ENCODE measurements around the gene SLCO2A1.

Gene SLCO2A1

DNA sequence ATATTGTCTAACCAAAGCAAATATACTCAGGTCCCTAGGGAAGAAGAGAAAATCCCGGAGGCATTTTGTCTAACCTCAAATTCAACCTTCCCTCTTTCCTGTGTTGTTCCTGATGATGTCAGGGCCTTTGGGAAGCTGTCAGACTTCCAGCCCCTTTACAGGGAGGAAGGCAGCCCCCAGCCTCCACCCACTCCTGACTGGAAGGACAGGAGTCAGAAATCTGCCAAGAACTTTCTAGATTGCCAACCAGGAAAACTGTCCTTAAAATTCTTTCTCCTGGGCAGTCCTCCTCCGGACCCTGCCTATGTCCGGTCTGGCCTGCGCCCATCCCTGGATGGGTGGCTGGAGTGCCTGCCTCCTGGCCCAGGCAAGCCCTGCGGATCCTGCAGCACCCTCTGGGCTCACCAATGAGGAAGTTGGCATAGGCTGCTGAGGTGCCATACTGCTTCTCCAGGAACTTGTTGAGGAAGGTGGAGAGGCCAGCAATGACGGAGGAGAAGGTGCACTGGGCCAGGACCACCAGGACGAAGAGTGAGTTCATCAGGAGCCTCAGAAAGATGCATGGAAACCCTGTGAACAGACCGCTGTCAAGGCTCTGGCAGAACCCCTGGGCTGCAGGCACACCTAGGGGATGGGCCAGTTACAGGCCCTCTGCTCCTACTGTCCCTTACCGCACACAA, 81.5 kb downstream of the SLCO2A1 start:
- no peak overlapping the region for H3K27ac ChIP-seq
- H3K27me3 ChIP-seq: no peaks in the 10 kb centered on the region
- TF ChIP-seq Cebpa-rat (IDR thresholded peaks at IDR 0.05): no peak
- H4K20me1 ChIP-seq: no peaks in the 10 kb centered on the region
- peaks cover 0 to 6% (median 0%) of the 10 kb centered on the region in 11 experiments; a peak in 1 of 22 replicates for H3K9me3 ChIP-seq (replicated peaks in 1 of 11)
- no peak overlapping the region for H3K9ac ChIP-seq
- peak overlapping the region in 7 of 11 experiments; percentile 30 to 76 (median 57); a peak in 12 of 22 replicates for H3K4me2 ChIP-seq
- H3K36me3 ChIP-seq: no peaks in the 10 kb centered on the region
- no peak overlapping the region for H3K4me3 ChIP-seq
- H3K4me1 ChIP-seq: peaks cover 8 to 49% (median 40%) of the 10 kb centered on the region in 10 experiments

DNA sequence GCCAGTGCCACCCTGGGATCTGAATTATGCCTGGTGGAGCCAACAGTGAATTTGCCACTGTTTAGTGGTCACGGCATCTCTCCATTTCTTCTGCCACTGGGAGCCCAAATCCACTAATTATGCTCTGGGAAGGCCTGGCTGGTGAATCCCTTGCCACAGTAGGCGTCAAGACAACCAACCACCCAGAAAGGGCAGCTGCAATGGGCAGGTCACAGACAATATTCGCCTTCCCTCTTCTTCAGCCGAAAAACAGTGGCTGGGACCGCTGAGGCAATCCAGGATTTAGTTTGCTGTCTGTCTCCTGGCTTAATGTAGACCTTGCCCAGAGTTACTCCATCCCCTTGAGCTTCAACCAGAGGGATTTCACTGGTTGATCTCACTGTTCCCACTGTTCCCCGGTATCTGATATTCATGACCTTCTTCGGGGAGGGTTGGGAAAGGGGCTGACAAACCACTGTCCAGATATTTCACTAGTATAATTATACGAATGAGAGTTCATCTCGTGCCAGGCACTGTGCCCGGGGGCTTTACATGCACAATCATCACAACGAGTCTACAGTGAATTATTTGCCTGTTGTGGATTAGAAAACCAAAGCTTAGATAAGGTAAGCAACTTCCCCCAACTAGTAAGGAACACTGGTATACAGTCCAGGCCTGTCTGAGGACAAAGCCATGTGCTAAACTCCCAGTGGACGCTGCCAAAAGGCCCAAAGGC, 84.2 kb downstream of the SLCO2A1 start:
- Histone ChIP-seq H3K4me1 (peaks cover 17 to 62% (median 53%) of the 10 kb centered on the region in 10 experiments), H3K4me3 (no peak overlapping the region)

DNA sequence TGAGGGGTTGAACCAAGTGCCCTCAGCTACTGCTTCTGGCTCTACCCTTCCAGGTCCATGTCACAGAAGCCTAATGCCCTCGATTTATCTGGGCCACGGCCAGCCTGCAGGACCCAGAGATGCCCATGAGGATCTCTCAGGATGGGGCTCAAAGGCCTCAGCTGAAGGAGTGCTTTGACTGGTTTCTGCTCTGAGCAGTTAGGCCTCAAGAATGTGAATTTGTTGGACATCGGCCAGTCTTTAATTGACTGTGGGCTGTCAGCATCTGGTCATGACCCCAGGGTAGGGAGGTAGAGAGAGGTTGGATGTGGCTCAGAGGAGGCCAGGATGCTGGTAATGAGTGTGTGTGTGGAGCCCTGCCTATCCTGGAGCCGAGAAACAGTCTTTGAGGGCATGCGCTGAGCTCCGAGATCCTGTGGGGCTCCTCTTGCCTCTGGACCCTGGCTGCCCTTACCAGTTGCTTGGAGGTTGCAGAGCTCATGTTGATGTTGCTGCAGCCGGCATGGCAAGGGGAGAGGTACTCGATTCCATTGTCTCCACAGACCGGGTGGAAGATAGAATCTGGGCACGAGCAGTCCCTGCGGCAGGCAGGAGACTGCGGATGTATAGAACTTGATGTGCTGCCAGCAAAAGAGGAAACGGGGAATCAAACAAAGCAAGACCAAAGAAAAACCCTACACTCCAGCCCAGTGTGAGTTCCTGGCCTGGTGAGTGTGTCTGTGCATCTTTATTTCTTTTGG, 84.9 kb downstream of the SLCO2A1 start:
- H3K27ac ChIP-seq: no peak overlapping the region
- no peak for TF ChIP-seq Cebpa-rat (IDR thresholded peaks at IDR 0.05)
- peak overlapping the region in 5 of 11 experiments; percentile 54 to 88 (median 73); a peak in 8 of 22 replicates for H3K4me2 ChIP-seq
- no peaks in the 10 kb centered on the region for H4K20me1 ChIP-seq
- no peaks in the 10 kb centered on the region for H3K27me3 ChIP-seq
- no peaks in the 10 kb centered on the region for H3K36me3 ChIP-seq
- H3K4me1 ChIP-seq: peaks cover 17 to 62% (median 53%) of the 10 kb centered on the region in 10 experiments
- H3K4me3 ChIP-seq: no peak overlapping the region
- H3K9ac ChIP-seq: no peak overlapping the region
- H3K9me3 ChIP-seq (replicated peaks in 1 of 11): no peaks in the 10 kb centered on the region

More for the DNA sequence above, 84.2 kb downstream of the SLCO2A1 start:
- Histone ChIP-seq H3K36me3 (no peaks in the 10 kb centered on the region), H3K9me3 (replicated peaks in 1 of 11) (no peaks in the 10 kb centered on the region), H3K4me2 (peak overlapping the region in 8 of 11 experiments; percentile 24 to 86 (median 62); a peak in 14 of 22 replicates), H3K27me3 (no peaks in the 10 kb centered on the region), H3K27ac (no peak overlapping the region), H3K9ac (no peak overlapping the region), H4K20me1 (no peaks in the 10 kb centered on the region)
- TF ChIP-seq Cebpa-rat (IDR thresholded peaks at IDR 0.05): no peak

DNA sequence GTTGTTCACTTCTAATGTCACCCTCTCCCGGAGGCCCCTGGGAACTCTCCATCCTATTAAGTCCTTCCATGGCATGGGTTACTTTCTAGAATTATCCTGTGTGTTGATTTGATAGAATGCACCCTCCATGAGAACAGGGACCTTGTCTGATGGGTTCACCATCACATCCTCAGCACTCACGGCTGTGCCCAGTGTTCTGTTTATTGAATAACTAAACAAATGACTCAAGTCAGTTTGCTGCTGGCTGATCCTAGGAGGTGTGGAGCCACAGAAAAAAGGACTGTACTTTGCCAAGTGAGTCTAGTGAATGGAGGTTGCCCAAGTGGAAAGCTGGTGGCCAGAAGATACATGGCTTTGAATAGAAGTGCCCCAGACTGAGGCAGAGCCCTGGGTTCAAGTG, 85.5 kb downstream of the SLCO2A1 start:
- peak overlapping the region; percentile 48 to 88 (median 80) for H3K4me2 ChIP-seq
- H3K36me3 ChIP-seq: no peaks in the 10 kb centered on the region
- H3K27ac ChIP-seq: no peak overlapping the region
- H3K9ac ChIP-seq: no peak overlapping the region
- no peaks in the 10 kb centered on the region for H3K9me3 ChIP-seq (replicated peaks in 1 of 11)
- TF ChIP-seq Cebpa-rat (IDR thresholded peaks at IDR 0.05): no peak
- peaks cover 17 to 66% (median 55%) of the 10 kb centered on the region in 10 experiments for H3K4me1 ChIP-seq
- no peak overlapping the region for H3K4me3 ChIP-seq
- H4K20me1 ChIP-seq: no peaks in the 10 kb centered on the region
- no peaks in the 10 kb centered on the region for H3K27me3 ChIP-seq

DNA sequence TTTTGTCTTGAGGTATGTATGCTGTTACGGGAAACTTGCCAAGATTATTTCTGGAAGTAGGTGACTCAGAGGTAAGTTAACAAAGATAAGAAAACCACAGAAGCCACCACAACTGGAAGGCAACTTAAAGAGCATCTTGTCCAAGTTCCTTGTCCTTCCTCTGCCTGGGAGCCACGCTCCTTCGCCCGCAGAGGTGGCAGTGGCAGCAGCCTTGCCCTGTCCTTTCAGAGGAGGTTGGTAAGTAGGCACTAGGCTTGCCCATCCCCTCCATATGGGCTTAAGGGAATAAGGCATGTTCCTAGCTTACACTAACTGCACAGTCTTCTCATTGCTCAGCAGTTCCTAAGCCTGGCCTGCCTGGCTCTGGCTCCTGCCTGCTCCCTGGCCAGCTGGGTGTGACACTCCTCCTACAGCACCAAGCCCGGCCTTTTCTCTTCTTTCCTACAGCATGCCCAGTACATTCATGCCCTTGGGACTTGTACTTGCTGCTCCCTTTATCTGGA, 86.0 kb downstream of the SLCO2A1 start:
- H3K4me1 ChIP-seq: peaks cover 17 to 71% (median 57%) of the 10 kb centered on the region in 10 experiments
- peak overlapping the region; percentile 54 to 88 (median 80) for H3K4me2 ChIP-seq
- H3K27me3 ChIP-seq: no peaks in the 10 kb centered on the region

DNA sequence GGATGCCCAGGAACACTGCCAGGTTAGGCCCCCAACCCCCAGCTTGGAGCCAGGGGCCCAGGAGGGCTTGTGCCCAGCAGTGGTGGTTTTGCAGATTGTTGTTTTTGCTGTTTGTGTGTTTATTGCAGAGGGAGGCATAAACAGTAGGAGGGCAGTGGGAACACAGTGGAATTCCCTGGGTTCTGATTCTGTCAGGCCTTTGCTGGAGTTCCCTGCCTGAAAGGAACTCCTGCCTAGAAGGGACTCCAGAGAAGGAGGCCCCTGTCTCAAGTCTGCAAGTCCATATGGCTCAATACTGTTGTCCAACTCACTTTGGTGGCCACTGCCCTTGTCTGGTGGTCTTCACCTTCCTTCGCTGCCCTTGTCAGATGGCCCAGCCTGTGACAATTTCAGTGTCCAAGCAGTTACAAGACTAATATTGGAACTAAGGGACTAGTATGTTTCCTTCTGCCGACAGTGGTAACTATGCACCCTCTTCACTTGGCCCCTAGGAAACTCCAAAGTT, 86.6 kb downstream of the SLCO2A1 start:
- peak overlapping the region in 6 of 11 experiments; percentile 16 to 45 (median 32); a peak in 6 of 22 replicates for H3K9ac ChIP-seq
- H3K4me1 ChIP-seq: peaks cover 17 to 76% (median 61%) of the 10 kb centered on the region in 10 experiments
- H3K9me3 ChIP-seq (replicated peaks in 1 of 11): no peaks in the 10 kb centered on the region
- H3K4me3 ChIP-seq: peak overlapping the region in 3 of 10 experiments; percentile 2 to 44 (median 31); a peak in 3 of 20 replicates
- no peaks in the 10 kb centered on the region for H4K20me1 ChIP-seq
- peak overlapping the region; percentile 72 to 88 (median 80) for H3K4me2 ChIP-seq
- peak overlapping the region in 9 of 11 experiments; percentile 31 to 68 (median 49); a peak in 16 of 22 replicates for H3K27ac ChIP-seq
- 0 out of 22 replicates have a peak, but pooled peaks cover 0 to 3% (median 0%) of the 10 kb centered on the region in 11 experiments for H3K27me3 ChIP-seq
- H3K36me3 ChIP-seq: no peaks in the 10 kb centered on the region
- no peak for TF ChIP-seq Cebpa-rat (IDR thresholded peaks at IDR 0.05)

More for the DNA sequence above, 86.0 kb downstream of the SLCO2A1 start:
- H3K9me3 ChIP-seq (replicated peaks in 1 of 11): no peaks in the 10 kb centered on the region
- TF ChIP-seq Cebpa-rat (IDR thresholded peaks at IDR 0.05): no peak
- no peak overlapping the region for H3K27ac ChIP-seq
- no peaks in the 10 kb centered on the region for H3K36me3 ChIP-seq
- no peak overlapping the region for H3K9ac ChIP-seq
- H3K4me3 ChIP-seq: no peak overlapping the region
- no peaks in the 10 kb centered on the region for H4K20me1 ChIP-seq

DNA sequence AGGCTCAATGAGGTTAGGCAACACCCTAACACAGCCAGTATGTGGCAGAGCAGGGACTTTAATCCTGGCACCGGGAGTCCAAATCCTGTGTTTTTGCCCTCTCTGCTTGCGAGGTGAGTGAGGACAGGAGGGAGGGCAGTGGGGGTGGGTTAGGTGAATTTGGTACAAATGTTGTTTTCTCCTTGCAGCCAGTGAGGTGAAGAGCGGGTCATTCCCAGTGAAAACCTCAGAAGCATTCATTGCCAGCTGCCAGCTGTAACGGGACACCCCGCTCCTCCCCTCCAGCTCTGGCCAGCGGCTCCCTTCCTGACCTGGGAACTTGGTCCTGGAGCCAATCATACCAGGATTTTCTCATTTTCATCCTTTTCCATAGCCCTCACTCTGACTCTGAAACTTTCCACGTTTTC, 88.3 kb downstream of the SLCO2A1 start:
- H3K4me3 ChIP-seq: no peak overlapping the region
- no peak overlapping the region for H3K4me2 ChIP-seq
- H3K9ac ChIP-seq: no peak overlapping the region
- H3K27ac ChIP-seq: no peak overlapping the region
- H3K4me1 ChIP-seq: peaks cover 17 to 63% (median 46%) of the 10 kb centered on the region in 10 experiments
- H3K9me3 ChIP-seq (replicated peaks in 1 of 11): no peaks in the 10 kb centered on the region
- H3K36me3 ChIP-seq: no peaks in the 10 kb centered on the region
- H3K27me3 ChIP-seq: 0 out of 22 replicates have a peak, but pooled peaks cover 0 to 5% (median 0%) of the 10 kb centered on the region in 11 experiments
- H4K20me1 ChIP-seq: no peaks in the 10 kb centered on the region
- no peak for TF ChIP-seq Cebpa-rat (IDR thresholded peaks at IDR 0.05)

DNA sequence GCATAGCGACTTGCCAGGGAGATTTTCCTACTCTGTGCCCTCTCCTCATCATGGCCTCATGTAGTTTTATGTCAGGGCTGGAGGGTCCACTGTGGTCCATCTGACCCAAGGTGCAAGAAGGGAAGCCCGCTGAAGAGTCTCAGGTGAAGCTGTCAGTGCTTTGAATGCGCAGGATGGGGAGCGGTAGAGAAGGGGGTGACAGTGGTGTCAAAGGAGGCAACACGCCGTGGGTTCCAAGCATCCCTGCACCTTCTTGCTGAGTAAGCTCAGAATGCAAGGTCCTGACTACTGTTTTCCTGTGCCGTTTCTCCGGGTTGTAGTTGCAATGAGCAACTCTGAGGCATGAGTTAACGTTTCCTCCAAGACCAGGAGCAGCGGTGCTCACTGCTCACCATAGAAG, 89.2 kb downstream of the SLCO2A1 start:
- 0 out of 22 replicates have a peak, but pooled peaks cover 0 to 5% (median 0%) of the 10 kb centered on the region in 11 experiments for H3K27me3 ChIP-seq
- no peaks in the 10 kb centered on the region for H3K36me3 ChIP-seq
- no peak for TF ChIP-seq Cebpa-rat (IDR thresholded peaks at IDR 0.05)
- no peaks in the 10 kb centered on the region for H3K9me3 ChIP-seq (replicated peaks in 1 of 11)
- H4K20me1 ChIP-seq: no peaks in the 10 kb centered on the region
- H3K4me1 ChIP-seq: peaks cover 17 to 54% (median 38%) of the 10 kb centered on the region in 10 experiments
- no peak overlapping the region for H3K4me3 ChIP-seq
- no peak overlapping the region for H3K4me2 ChIP-seq
- no peak overlapping the region for H3K27ac ChIP-seq
- no peak overlapping the region for H3K9ac ChIP-seq
